ENCODE data around the gene DPP6. TPM values are rescaled to one million over a fixed set of nuclear protein-coding genes. Genes with fewer than 3 reads are reported as not detected.

Gene DPP6
- polyA plus RNA-seq, 1 of the 3 experiments (the other 2 are of a cell fraction) = not detected

DNA sequence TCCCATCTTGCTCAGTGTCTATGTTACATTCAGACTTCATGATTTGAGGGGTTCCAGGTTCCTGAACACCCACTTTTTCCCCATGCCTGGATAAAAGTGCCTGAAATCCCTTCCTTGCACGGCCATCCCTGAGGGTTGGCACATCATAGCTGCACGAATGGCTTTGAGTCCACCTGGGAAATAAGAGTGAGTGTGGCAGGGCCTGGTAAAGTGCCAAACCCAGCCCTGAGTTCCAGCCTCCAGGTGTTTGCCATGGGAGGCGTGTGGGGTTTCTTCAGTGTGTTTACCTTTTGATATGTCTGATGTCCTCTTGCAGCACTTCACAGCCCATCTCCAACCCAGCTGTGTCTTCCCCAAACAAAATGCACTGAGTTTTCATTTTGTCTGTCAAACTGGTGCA, 805.0 kb downstream of the DPP6 start:
- Histone ChIP-seq H3K9me3 (no peaks in the 10 kb centered on the region), H3K27me3 (ENCODE audit: insufficient read depth) (no peaks in the 10 kb centered on the region), H3K9me2 (no peaks in the 10 kb centered on the region), H3K4me3 (ENCODE audit: low read depth in 2 of 2, low read length in 1 of 2) (no peak overlapping the region), H3K4me1 (ENCODE audit: control insufficient read depth in 1 of 2, insufficient read depth in 2 of 2, low read depth in 1 of 2, low read length in 1 of 2) (no peaks in the 10 kb centered on the region; a peak in 1 of 4 replicates), H3K27ac (ENCODE audit: low read depth in 2 of 2, low read length in 1 of 2) (no peak overlapping the region), H3K4me2 (no peak overlapping the region), H3F3A (replicated peaks; ENCODE audit: insufficient read depth) (no peaks in the 10 kb centered on the region), H4K20me1 (ENCODE audit: insufficient read depth) (no peaks in the 10 kb centered on the region), H3K79me2 (ENCODE audit: insufficient read depth) (no peaks in the 10 kb centered on the region), H3K9ac (no peak overlapping the region), H3K36me3 (replicated peaks in 1 of 2; ENCODE audit: control insufficient read depth in 1 of 2, insufficient read depth in 2 of 2, low read length in 1 of 2) (no peaks in the 10 kb centered on the region), H2AFZ (ENCODE audit: low read depth) (no peak overlapping the region)
- no peak for DNase-seq
- CTCF ChIA-PET = interaction anchor here (1.5 to 1.9 kb wide), 3 partner anchors 37 to 71 kb away, joined by 3 to 11 read pairs (median 5); no protein-coding TSS in a partner anchor
- 26% methylated on average over 3 of the region's 3 CpGs for WGBS (ENCODE audit: low lambda C conversion rate)
- TF ChIP-seq TEAD4 (IDR thresholded peaks at IDR 0.05; ENCODE audit: borderline replicate concordance, insufficient read depth) (no peak), RXRA (IDR thresholded peaks at IDR 0.05; ENCODE audit: borderline replicate concordance, low read depth) (no peak), FOXM1 (IDR thresholded peaks at IDR 0.05; ENCODE audit: low read depth) (no peak), POLR2AphosphoS5 (IDR thresholded peaks at IDR 0.05; ENCODE audit: low read depth, low read length) (no peak), RFX5 (IDR thresholded peaks at IDR 0.05; ENCODE audit: low read length) (no peak), EZH2phosphoT487 (IDR thresholded peaks at IDR 0.05; ENCODE audit: borderline replicate concordance, low read depth) (no peak), TAF1 (IDR thresholded peaks at IDR 0.05; ENCODE audit: borderline replicate concordance, low read depth, low read length) (no peak)
- TF ChIP-seq, protein P1, sequence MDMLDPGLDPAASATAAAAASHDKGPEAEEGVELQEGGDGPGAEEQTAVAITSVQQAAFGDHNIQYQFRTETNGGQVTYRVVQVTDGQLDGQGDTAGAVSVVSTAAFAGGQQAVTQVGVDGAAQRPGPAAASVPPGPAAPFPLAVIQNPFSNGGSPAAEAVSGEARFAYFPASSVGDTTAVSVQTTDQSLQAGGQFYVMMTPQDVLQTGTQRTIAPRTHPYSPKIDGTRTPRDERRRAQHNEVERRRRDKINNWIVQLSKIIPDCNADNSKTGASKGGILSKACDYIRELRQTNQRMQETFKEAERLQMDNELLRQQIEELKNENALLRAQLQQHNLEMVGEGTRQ (IDR thresholded peaks at IDR 0.05; ENCODE audit: borderline replicate concordance, low read depth, low read length) = no peak
- TF ChIP-seq, protein P2, sequence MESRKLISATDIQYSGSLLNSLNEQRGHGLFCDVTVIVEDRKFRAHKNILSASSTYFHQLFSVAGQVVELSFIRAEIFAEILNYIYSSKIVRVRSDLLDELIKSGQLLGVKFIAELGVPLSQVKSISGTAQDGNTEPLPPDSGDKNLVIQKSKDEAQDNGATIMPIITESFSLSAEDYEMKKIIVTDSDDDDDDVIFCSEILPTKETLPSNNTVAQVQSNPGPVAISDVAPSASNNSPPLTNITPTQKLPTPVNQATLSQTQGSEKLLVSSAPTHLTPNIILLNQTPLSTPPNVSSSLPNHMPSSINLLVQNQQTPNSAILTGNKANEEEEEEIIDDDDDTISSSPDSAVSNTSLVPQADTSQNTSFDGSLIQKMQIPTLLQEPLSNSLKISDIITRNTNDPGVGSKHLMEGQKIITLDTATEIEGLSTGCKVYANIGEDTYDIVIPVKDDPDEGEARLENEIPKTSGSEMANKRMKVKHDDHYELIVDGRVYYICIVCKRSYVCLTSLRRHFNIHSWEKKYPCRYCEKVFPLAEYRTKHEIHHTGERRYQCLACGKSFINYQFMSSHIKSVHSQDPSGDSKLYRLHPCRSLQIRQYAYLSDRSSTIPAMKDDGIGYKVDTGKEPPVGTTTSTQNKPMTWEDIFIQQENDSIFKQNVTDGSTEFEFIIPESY (IDR thresholded peaks at IDR 0.05; ENCODE audit: borderline replicate concordance, low read depth) = no peak
- TF ChIP-seq, protein P3, sequence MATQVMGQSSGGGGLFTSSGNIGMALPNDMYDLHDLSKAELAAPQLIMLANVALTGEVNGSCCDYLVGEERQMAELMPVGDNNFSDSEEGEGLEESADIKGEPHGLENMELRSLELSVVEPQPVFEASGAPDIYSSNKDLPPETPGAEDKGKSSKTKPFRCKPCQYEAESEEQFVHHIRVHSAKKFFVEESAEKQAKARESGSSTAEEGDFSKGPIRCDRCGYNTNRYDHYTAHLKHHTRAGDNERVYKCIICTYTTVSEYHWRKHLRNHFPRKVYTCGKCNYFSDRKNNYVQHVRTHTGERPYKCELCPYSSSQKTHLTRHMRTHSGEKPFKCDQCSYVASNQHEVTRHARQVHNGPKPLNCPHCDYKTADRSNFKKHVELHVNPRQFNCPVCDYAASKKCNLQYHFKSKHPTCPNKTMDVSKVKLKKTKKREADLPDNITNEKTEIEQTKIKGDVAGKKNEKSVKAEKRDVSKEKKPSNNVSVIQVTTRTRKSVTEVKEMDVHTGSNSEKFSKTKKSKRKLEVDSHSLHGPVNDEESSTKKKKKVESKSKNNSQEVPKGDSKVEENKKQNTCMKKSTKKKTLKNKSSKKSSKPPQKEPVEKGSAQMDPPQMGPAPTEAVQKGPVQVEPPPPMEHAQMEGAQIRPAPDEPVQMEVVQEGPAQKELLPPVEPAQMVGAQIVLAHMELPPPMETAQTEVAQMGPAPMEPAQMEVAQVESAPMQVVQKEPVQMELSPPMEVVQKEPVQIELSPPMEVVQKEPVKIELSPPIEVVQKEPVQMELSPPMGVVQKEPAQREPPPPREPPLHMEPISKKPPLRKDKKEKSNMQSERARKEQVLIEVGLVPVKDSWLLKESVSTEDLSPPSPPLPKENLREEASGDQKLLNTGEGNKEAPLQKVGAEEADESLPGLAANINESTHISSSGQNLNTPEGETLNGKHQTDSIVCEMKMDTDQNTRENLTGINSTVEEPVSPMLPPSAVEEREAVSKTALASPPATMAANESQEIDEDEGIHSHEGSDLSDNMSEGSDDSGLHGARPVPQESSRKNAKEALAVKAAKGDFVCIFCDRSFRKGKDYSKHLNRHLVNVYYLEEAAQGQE (IDR thresholded peaks at IDR 0.05; ENCODE audit: low read depth, low read length) = no peak
- POLR2A ChIA-PET = no interaction called here
